Keratinocyte (primary cell): ENCODE measurements around the gene EHHADH.

Source experiments
- CTCF ChIP-seq, 3 experiments: IDR thresholded peaks in 1 of 3; conservative IDR thresholded peaks in 1 of 3; optimal IDR thresholded peaks in 1 of 3; 2 replicates in 2 of 3; 3 replicates in 1 of 3; pipeline versions ENCODE3 to v1.5.1; 2011; ENCODE audit warnings: low read length in 3 of 3, mild to moderate bottlenecking in 3 of 3, moderate library complexity in 2 of 3, control low read depth in 1 of 3, inconsistent platforms in 1 of 3; ENCODE audit not compliant: insufficient read depth in 2 of 3; ENCODE audit errors: extremely low read depth in 1 of 3
- EZH2 ChIP-seq: IDR thresholded peaks from one replicate; pipeline ENCODE4 v1.6.1; 2012; ENCODE audit warnings: inconsistent platforms, mild to moderate bottlenecking, low read length, moderate library complexity

DNA sequence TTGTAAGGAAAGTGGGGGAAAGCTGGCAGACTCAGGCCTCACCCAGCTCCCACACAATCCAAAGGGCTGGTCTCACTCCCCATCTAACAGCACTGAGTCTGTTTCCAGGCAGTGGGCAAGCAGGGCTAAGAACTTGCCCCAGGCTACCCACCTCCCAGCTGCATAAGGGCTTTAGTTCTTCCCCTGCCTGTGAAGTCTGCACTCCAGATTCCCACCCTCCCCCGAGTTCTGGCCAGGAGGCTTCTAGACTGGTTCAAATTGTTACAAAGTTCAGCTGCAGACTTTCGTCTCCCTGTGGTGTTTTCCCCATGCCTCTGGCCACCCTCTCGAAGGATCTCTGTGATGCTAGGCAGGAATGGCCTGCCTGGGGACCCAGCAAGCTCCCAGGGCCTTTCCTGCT lies 11.2 kb downstream of the EHHADH start:
- TF ChIP-seq CTCF (optimal IDR thresholded peaks at IDR 0.05 in 1 of 3, IDR thresholded peaks at IDR 0.05 in 1 of 3, conservative IDR thresholded peaks at IDR 0.05 in 1 of 3; ENCODE audit: extremely low read depth in 1 of 3, insufficient read depth in 2 of 3, low read length in 3 of 3): no peak
- no peak for TF ChIP-seq EZH2
